ENCODE data around the gene XAGE3. TPM values are rescaled to one million over a fixed set of nuclear protein-coding genes. Genes with fewer than 3 reads are reported as not detected.

XAGE3 gene
- total RNA-seq, 1 donor from 2014 or later, result not detected

- ATAC-seq, result no peak
Measured at GRCh38 chrX:52839137-52839536, 28.7 kb downstream of the XAGE3 start.

GRCh38 chrX:52830551-52830950, 37.3 kb downstream of the XAGE3 start:
- no peak for ATAC-seq

DNA sequence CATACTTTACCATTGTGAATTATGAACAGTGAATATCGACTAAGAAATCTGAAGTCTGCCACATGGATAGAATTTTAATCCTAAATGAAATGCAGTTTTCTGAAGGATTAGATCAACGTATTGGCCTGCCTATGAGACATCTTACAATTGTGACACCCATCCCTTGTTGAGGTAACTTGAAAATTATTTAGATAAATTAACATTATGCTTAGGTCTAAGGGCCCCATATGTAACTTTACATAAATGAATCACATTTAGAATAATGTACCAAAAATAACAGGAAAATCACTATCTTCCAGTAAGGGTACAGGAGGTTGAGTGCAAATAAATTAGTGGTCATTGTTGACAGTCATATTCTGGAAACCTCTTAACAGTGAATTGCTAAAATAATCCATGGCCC, 43.3 kb downstream of the XAGE3 start:
- no peak for ATAC-seq

DNA sequence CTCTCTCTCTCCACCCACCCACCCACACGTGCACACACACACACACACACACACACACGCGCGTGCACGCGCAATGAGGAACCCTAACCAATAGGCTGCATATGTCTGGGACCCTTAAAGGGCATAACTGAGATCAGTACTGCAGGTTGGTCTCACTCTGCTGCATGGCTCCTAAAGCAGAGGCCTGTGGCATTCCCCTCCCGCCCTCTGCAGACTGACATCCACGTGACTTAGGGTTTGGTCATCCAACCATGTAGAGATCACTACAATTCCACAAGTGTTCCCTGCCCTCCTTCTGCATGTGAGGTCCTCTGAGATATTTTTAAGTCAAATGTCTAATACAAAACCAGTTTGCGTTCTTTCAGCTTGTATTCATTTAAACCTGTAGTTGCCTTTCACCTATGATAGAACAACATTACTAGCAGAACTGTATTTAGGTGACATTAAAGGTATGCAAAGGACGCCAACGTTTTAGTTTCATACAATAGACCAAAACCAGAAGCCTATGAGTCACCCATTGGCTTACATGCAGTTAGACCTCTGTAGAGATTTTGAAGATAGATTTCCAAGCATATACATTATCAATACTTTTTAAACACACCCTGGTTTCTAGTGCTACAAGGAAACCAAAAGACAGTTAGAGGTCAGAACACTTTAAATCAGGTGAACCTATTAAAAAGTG, 46.7 kb downstream of the XAGE3 start:
- ATAC-seq, result no peak

GRCh38 chrX:52819788-52820187, 48.1 kb downstream of the XAGE3 start:
- no peak for ATAC-seq

Other genes with a start within 250 kb of the XAGE3 start
- not detected for gene SSX7, start 213.2 kb downstream of the XAGE3 start, total RNA-seq
- gene SSX2, start 160.9 kb downstream of the XAGE3 start, total RNA-seq, result not detected
- not detected for gene SSX2B, start 116.8 kb downstream of the XAGE3 start, total RNA-seq
- not detected for gene SPANXN5, start 70.7 kb downstream of the XAGE3 start, total RNA-seq
- gene XAGE5, start 56.8 kb downstream of the XAGE3 start, total RNA-seq, result not detected
- gene FAM156B, start 29.2 kb upstream of the XAGE3 start, total RNA-seq, result 5.7 TPM
- 6.8 TPM for gene FAM156A, start 90.4 kb upstream of the XAGE3 start, total RNA-seq
- 0.08 TPM for gene GPR173, start 180.7 kb upstream of the XAGE3 start, total RNA-seq
- gene TSPYL2, start 214.3 kb upstream of the XAGE3 start, total RNA-seq, result 2.5 TPM
- 6.6 TPM for gene KANTR, start 226.1 kb upstream of the XAGE3 start, total RNA-seq

Measured in esophagus mucosa (tissue), 1 donor.